GM19238 (cell line): ENCODE results near the gene NOL6.
"Not testable (repeated sequence)": the region's sequence is repeated elsewhere in the genome, so short reads cannot be mapped to it uniquely, and the experiment has no call there.

Experiments used
- DNase-seq: peaks from one replicate; pipeline ENCODE4 v3.0.0; 2011; ENCODE audit warnings: low spot score; ENCODE audit not compliant: insufficient read length

NOL6 gene

GRCh38 chr9:33473643-33474352 lies at the start of gene NOL6:
Gene NOL6, minus strand, starts transcription at chr9:33473924. Its CDS starts 82 bp downstream, at chr9:33473842.
- DNase-seq, result peak; percentile 96

GRCh38 chr9:33521861-33522260 lies 48.1 kb upstream of the NOL6 start:
- not testable (repeated sequence) for DNase-seq

GRCh38 chr9:33517934-33518577 lies 44.3 kb upstream of the NOL6 start:
- DNase-seq, result not testable (repeated sequence)

- no peak for DNase-seq
These were observed 43.6 kb upstream of the NOL6 start for GRCh38 chr9:33517373-33517772.

- not testable (repeated sequence) for DNase-seq
These were observed 42.7 kb upstream of the NOL6 start for GRCh38 chr9:33516397-33516796.

GRCh38 chr9:33515342-33515995 lies 41.7 kb upstream of the NOL6 start:
- not testable (repeated sequence) for DNase-seq

- DNase-seq, result not testable (repeated sequence)
These were observed 38.8 kb upstream of the NOL6 start for GRCh38 chr9:33512535-33512934.

GRCh38 chr9:33511184-33511517 lies 37.4 kb upstream of the NOL6 start:
- DNase-seq, result not testable (repeated sequence)

GRCh38 chr9:33510262-33511183 lies 36.8 kb upstream of the NOL6 start:
- no peak for DNase-seq

GRCh38 chr9:33506626-33507370 lies 33.1 kb upstream of the NOL6 start:
- DNase-seq, result no peak

- no peak for DNase-seq
These were observed 24.7 kb upstream of the NOL6 start for GRCh38 chr9:33498387-33498786.

GRCh38 chr9:33493819-33494218 lies 20.1 kb upstream of the NOL6 start:
- DNase-seq, result not testable (repeated sequence)

- no peak for DNase-seq
These were observed 15.3 kb upstream of the NOL6 start for GRCh38 chr9:33489066-33489465.

GRCh38 chr9:33485312-33485711 lies 11.6 kb upstream of the NOL6 start:
- DNase-seq, result not testable (repeated sequence)

- no peak for DNase-seq
These were observed 7.3 kb upstream of the NOL6 start for GRCh38 chr9:33480976-33481375.

- DNase-seq, result no peak
These were observed 6.4 kb upstream of the NOL6 start for GRCh38 chr9:33480106-33480505.

GRCh38 chr9:33476503-33476902 lies 2.8 kb upstream of the NOL6 start:
- no peak for DNase-seq

GRCh38 chr9:33475357-33475756 lies 1.6 kb upstream of the NOL6 start:
- no peak for DNase-seq

- DNase-seq, result no peak
These were observed 676 bp downstream of the NOL6 start for GRCh38 chr9:33472881-33473615.
